ENCODE data around the gene OR5C1.

- TF ChIP-seq CTCF (IDR thresholded peaks at IDR 0.05) (no peak), EZH2 (IDR thresholded peaks at IDR 0.05) (no peak), EZH2phosphoT487 (IDR thresholded peaks at IDR 0.05) (no peak)
Measured at GRCh38 chr9:122781671-122782070, 7.1 kb upstream of the OR5C1 start.
